ENCODE results near the gene PTAFR.

DNA sequence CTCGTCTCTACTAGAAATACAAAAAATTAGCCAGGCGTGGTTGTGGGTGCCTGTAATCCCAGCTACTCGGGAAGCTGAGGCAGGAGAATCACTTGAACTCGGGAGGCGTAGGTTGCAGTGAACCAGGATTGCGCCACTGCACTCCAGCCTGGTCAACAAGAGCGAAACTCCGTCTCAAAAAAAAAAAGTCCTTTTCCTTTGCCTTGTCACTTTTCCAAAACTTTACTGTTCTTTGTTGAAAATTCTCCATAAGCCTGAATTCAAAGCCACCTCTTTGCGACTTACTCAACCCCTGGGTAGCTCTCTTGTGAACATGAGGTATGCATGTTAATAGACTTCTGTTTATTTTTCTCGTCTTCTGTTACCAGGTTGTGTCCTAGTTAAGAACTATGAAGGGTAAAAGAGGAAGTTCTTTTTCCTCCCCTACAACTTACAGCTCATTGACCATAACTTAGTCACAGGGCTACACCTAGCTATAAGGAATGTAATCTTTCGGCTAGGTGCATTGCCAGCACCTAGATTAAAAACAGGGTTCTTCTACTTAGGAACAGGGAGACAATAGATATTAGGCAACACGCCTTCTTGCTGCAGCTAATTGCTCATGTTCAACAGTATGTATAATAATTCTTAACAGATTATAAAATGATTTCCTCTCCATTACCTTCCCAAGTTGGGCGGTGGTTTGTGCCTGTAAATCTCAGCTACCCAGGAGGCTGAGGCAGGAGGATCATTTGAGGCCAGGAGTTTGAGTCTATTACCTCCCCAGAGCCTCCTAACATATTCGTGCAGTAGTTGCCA, 40.9 kb downstream of the PTAFR start:
- no peak for TF ChIP-seq YY1 (IDR thresholded peaks at IDR 0.05; ENCODE audit: low read depth, low read length)
- TF ChIP-seq, protein P1, sequence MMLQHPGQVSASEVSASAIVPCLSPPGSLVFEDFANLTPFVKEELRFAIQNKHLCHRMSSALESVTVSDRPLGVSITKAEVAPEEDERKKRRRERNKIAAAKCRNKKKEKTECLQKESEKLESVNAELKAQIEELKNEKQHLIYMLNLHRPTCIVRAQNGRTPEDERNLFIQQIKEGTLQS (IDR thresholded peaks at IDR 0.05; ENCODE audit: insufficient read depth, low read depth, low read length): no peak
- TF ChIP-seq EZH2 (IDR thresholded peaks at IDR 0.05; ENCODE audit: low read depth, low read length, severe bottlenecking): no peak
- TF ChIP-seq NRF1 (IDR thresholded peaks at IDR 0.05; ENCODE audit: low read depth, low read length): no peak
- TF ChIP-seq, protein P2, sequence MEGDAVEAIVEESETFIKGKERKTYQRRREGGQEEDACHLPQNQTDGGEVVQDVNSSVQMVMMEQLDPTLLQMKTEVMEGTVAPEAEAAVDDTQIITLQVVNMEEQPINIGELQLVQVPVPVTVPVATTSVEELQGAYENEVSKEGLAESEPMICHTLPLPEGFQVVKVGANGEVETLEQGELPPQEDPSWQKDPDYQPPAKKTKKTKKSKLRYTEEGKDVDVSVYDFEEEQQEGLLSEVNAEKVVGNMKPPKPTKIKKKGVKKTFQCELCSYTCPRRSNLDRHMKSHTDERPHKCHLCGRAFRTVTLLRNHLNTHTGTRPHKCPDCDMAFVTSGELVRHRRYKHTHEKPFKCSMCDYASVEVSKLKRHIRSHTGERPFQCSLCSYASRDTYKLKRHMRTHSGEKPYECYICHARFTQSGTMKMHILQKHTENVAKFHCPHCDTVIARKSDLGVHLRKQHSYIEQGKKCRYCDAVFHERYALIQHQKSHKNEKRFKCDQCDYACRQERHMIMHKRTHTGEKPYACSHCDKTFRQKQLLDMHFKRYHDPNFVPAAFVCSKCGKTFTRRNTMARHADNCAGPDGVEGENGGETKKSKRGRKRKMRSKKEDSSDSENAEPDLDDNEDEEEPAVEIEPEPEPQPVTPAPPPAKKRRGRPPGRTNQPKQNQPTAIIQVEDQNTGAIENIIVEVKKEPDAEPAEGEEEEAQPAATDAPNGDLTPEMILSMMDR (IDR thresholded peaks at IDR 0.05; ENCODE audit: control extremely low read depth in 1 of 3, insufficient read depth in 1 of 3, low read depth in 1 of 3, low read length in 3 of 3): no peak
- no peak for TF ChIP-seq BACH1 (IDR thresholded peaks at IDR 0.05; ENCODE audit: low read length)
- TF ChIP-seq, protein P3, sequence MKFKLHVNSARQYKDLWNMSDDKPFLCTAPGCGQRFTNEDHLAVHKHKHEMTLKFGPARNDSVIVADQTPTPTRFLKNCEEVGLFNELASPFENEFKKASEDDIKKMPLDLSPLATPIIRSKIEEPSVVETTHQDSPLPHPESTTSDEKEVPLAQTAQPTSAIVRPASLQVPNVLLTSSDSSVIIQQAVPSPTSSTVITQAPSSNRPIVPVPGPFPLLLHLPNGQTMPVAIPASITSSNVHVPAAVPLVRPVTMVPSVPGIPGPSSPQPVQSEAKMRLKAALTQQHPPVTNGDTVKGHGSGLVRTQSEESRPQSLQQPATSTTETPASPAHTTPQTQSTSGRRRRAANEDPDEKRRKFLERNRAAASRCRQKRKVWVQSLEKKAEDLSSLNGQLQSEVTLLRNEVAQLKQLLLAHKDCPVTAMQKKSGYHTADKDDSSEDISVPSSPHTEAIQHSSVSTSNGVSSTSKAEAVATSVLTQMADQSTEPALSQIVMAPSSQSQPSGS (IDR thresholded peaks at IDR 0.05; ENCODE audit: low read length): no peak
- TF ChIP-seq POLR2AphosphoS5 (IDR thresholded peaks at IDR 0.05; ENCODE audit: low read depth, low read length): no peak
- TF ChIP-seq GABPA (IDR thresholded peaks at IDR 0.05; ENCODE audit: borderline replicate concordance, insufficient read depth, low read length): no peak
- TF ChIP-seq BRCA1 (IDR thresholded peaks at IDR 0.05; ENCODE audit: low read depth, low read length): no peak
